ENCODE measurements around the gene SMARCB1.
A peak's percentile ranks its signal among the peaks of the same experiment; 100 is the strongest.

The SMARCB1 gene

DNA sequence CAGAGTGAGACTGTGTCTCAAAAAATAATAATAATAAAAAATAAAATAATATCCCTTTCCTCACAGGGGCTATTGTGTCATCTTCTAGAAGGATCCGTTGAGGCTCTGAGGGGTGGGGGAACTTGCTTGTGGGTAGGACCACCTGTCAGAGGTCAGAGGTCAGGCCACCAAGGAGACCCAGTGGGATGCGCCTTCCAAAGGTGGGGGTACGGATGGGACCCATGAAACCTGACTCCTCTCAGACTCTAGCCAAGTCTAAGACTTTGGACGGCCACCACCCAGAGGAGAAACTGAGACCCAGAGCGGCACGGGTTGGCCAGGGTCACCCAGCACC, 14.5 kb upstream of the SMARCB1 start:
- Histone ChIP-seq H3K4me3 (ENCODE audit: low read depth in 1 of 2, low read length in 2 of 2) (peak overlapping the region; percentile 51 to 68), H3K9ac (ENCODE audit: low read depth in 1 of 2, low read length in 2 of 2) (peak overlapping the region in 1 of 2 donors; percentile 43), H3K4me1 (ENCODE audit: control insufficient read depth in 1 of 2, insufficient read depth in 2 of 2, low read length in 2 of 2) (peaks cover 5 to 18% of the 10 kb centered on the region in 2 donors)

DNA sequence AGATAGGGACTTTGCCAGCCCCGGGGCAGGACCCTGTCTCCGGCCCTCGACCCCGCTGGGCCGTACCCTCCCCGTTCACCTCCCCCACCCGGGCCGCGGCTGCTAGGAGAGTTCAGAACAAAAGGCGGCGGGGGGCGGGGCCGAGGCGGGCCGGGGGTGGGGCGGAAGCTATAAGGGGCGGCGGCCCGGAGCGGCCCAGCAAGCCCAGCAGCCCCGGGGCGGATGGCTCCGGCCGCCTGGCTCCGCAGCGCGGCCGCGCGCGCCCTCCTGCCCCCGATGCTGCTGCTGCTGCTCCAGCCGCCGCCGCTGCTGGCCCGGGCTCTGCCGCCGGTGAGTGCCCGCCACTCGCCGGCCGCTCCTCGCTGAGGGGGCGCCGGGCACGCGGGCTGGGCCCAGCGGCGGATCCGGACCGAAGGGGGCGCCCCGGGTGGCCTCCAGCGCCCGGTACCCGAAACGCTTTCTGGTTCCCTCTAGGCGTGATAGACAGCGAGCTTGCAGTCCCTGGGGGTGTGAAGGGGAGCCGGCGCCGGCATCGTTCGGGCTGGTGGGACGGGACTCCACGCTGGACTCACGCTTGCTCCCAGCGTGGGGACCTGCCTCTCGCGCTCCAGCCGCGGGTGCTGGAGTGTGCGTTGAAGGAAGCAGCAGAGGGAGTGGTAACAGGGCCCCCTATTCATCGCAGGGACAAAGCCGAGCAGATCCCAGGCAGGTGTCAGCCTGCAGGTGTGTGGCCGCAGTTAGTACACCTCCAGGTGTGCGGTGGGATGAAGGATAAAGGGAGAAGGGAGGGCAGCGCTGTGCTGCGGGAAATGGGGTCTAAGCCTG, 13.9 kb upstream of the SMARCB1 start, which contains the start of gene MMP11:
Gene MMP11 (plus strand): TSS at position 201 of the 825 bp plus-strand sequence. CDS start 22 bp downstream, at position 223.
- peaks cover 5 to 18% of the 10 kb centered on the region in 2 donors for H3K4me1 ChIP-seq (ENCODE audit: control insufficient read depth in 1 of 2, insufficient read depth in 2 of 2, low read length in 2 of 2)
- no peaks in the 10 kb centered on the region for H3K27me3 ChIP-seq (ENCODE audit: control insufficient read depth in 1 of 2, insufficient read depth in 2 of 2, low read length in 2 of 2)
- no peak within 1 kb of the TSS for H3K27ac ChIP-seq (ENCODE audit: low read depth, low read length)
- no peaks in the 10 kb centered on the region for H3K9me3 ChIP-seq (ENCODE audit: control insufficient read depth in 1 of 2, low read length in 2 of 2)
- H3K4me3 ChIP-seq (ENCODE audit: low read depth in 1 of 2, low read length in 2 of 2): peak within 1 kb of the TSS; percentile 67 to 68
- peak within 1 kb of the TSS; percentile 36 to 66 for H3K9ac ChIP-seq (ENCODE audit: low read depth in 1 of 2, low read length in 2 of 2)
- no peaks in the 10 kb centered on the region for H3K36me3 ChIP-seq (ENCODE audit: control insufficient read depth in 1 of 2, insufficient read depth in 2 of 2, low read length in 2 of 2)

More for the DNA sequence above, 14.5 kb upstream of the SMARCB1 start:
- H3K27ac ChIP-seq (ENCODE audit: low read depth, low read length): no peak overlapping the region
- H3K9me3 ChIP-seq (ENCODE audit: control insufficient read depth in 1 of 2, low read length in 2 of 2): no peaks in the 10 kb centered on the region
- no peaks in the 10 kb centered on the region for H3K36me3 ChIP-seq (ENCODE audit: control insufficient read depth in 1 of 2, insufficient read depth in 2 of 2, low read length in 2 of 2)
- no peaks in the 10 kb centered on the region for H3K27me3 ChIP-seq (ENCODE audit: control insufficient read depth in 1 of 2, insufficient read depth in 2 of 2, low read length in 2 of 2)

DNA sequence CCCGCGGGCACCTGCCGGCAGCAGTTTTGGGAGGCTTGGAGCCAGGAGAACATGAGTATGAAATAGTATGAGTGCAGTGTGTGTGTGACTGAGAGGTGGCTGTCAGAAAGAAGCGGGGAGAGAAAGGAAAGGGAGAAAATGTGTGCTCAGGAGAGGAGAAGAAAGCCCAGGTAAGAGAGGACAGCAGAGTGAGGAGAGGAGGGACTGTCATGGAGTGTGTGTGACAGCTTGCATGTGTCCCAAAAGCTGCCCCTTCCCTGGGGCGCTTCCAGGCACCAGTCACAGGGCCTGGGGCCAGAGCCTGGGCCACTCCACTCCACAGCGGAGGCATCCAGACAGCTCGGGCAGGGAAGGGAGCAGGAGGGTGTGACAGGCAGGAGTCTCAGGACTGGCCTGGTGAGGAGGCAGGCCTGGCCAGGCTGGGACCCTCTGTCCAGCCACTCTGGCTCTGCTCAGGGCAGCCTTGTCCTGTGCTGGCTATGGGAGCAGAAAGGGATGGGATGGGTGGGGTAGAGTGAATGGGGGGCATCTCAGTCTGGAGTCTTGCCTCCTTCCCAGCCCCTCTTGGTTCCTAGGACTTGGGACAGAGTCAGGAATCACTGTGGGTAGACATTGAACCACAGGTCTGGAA, 13.2 kb upstream of the SMARCB1 start:
- Histone ChIP-seq H3K9ac (ENCODE audit: low read depth in 1 of 2, low read length in 2 of 2) (peak overlapping the region; percentile 36 to 66), H3K4me3 (ENCODE audit: low read depth in 1 of 2, low read length in 2 of 2) (peak overlapping the region; percentile 47 to 67), H3K27me3 (ENCODE audit: control insufficient read depth in 1 of 2, insufficient read depth in 2 of 2, low read length in 2 of 2) (no peaks in the 10 kb centered on the region), H3K9me3 (ENCODE audit: control insufficient read depth in 1 of 2, low read length in 2 of 2) (no peaks in the 10 kb centered on the region), H3K4me1 (ENCODE audit: control insufficient read depth in 1 of 2, insufficient read depth in 2 of 2, low read length in 2 of 2) (peaks cover 5 to 15% of the 10 kb centered on the region in 2 donors), H3K36me3 (ENCODE audit: control insufficient read depth in 1 of 2, insufficient read depth in 2 of 2, low read length in 2 of 2) (no peaks in the 10 kb centered on the region), H3K27ac (ENCODE audit: low read depth, low read length) (no peak overlapping the region)

DNA sequence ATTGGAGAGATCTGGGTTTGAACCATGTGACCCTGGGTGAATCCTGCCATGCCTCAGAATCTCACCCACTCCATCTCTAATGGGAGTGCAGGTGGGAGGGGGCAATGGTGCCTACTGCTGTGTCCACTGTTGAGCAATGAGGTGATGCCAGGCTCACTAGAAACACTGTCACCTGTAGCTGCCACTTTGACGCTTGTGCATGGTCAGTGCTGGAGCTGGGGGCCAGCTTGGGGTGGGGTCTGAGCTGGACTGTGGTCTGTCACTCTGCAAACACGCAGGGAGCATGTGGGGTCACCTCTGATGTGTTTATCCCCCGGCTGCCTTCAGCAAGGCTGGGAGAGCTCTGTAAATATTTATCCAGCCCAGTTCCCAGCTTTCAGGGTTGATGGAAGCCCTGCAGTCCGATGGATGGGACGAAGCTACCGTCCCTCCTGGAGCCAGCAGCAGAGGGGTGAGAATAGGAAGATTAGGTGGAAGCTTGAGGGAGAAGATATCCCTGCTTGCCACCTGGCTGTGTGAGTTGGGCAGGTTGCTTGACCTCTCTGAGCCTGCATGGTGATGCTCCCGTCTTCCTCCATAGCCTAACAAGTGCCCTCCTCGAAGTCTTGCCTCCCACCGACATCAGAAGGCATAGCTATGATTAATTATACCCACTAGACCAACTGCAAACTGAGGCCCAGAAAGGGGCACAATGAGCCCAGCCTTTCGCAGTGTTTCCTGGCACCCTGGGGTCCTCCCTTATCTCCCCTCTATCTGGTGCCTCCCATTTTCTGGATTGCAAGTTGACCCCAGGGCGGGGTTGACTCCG, 12.4 kb upstream of the SMARCB1 start:
- H3K27ac ChIP-seq (ENCODE audit: low read depth, low read length): no peak overlapping the region
- H3K36me3 ChIP-seq (ENCODE audit: control insufficient read depth in 1 of 2, insufficient read depth in 2 of 2, low read length in 2 of 2): no peaks in the 10 kb centered on the region
- no peak overlapping the region for H3K9ac ChIP-seq (ENCODE audit: low read depth in 1 of 2, low read length in 2 of 2)
- no peaks in the 10 kb centered on the region for H3K9me3 ChIP-seq (ENCODE audit: control insufficient read depth in 1 of 2, low read length in 2 of 2)
- H3K27me3 ChIP-seq (ENCODE audit: control insufficient read depth in 1 of 2, insufficient read depth in 2 of 2, low read length in 2 of 2): no peaks in the 10 kb centered on the region
- H3K4me1 ChIP-seq (ENCODE audit: control insufficient read depth in 1 of 2, insufficient read depth in 2 of 2, low read length in 2 of 2): peaks cover 5 to 15% of the 10 kb centered on the region in 2 donors
- no peak overlapping the region for H3K4me3 ChIP-seq (ENCODE audit: low read depth in 1 of 2, low read length in 2 of 2)

DNA sequence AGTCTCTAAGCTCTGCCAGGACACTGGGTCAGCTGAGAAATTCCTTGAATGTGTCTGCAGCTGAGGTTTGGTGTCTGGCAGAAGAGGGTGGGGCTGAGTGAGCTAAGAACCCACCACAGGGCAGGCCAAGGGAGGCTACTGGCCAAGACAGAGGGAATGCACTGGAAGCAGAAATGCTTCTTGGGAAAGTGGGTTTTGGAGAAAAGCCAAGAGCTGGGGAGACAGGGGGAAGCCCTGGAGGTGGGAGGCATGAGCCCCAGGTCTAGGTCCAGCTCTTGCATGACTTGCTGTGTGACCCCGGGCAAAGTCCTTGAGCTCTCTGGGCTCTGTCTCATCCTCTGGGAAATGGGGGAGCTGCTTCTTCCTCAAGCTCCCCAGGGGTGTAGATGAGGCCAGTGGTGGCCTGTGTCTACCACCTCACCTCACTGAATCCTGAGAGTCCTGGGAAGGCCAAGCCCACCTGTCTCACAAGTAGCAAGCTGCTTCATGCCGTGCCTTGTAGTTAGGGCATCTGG, 11.8 kb upstream of the SMARCB1 start:
- Histone ChIP-seq H3K36me3 (ENCODE audit: control insufficient read depth in 1 of 2, insufficient read depth in 2 of 2, low read length in 2 of 2) (no peaks in the 10 kb centered on the region), H3K4me1 (ENCODE audit: control insufficient read depth in 1 of 2, insufficient read depth in 2 of 2, low read length in 2 of 2) (peaks cover 5 to 15% of the 10 kb centered on the region in 2 donors), H3K27me3 (ENCODE audit: control insufficient read depth in 1 of 2, insufficient read depth in 2 of 2, low read length in 2 of 2) (no peaks in the 10 kb centered on the region), H3K9ac (ENCODE audit: low read depth in 1 of 2, low read length in 2 of 2) (no peak overlapping the region), H3K9me3 (ENCODE audit: control insufficient read depth in 1 of 2, low read length in 2 of 2) (no peaks in the 10 kb centered on the region), H3K27ac (ENCODE audit: low read depth, low read length) (no peak overlapping the region), H3K4me3 (ENCODE audit: low read depth in 1 of 2, low read length in 2 of 2) (no peak overlapping the region)

DNA sequence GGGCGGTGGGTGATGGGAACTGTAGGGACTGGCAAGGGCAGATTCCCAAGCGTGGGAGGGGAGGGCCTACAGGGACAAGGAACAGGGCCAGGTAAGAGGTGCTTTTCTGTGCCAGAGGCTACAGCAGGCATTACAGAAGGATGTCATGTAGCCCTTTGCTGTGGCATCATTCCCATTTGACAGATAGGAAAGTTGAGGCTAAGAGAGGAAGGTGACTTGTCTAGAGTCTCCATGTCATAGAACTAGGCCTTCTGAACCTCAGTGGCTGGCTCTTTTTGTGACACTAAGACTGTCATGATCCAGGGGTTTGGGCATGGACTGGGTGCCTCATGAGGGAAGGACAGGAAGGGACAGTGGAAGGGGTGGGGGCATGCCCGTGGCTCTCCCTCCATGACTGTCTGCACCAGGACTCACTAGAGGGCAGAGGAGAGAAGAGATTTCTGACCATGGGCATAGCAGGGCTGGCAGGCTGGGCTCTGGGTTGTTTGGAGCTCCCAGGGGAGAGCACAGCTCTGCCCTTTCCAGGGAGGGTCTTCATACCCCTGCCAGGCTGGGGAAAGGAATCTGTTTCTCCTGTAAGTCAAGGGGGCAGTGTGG, 10.9 kb upstream of the SMARCB1 start:
- Histone ChIP-seq H3K36me3 (ENCODE audit: control insufficient read depth in 1 of 2, insufficient read depth in 2 of 2, low read length in 2 of 2) (no peaks in the 10 kb centered on the region), H3K9ac (ENCODE audit: low read depth in 1 of 2, low read length in 2 of 2) (no peak overlapping the region), H3K27ac (ENCODE audit: low read depth, low read length) (no peak overlapping the region), H3K9me3 (ENCODE audit: control insufficient read depth in 1 of 2, low read length in 2 of 2) (no peaks in the 10 kb centered on the region), H3K4me3 (ENCODE audit: low read depth in 1 of 2, low read length in 2 of 2) (no peak overlapping the region), H3K27me3 (ENCODE audit: control insufficient read depth in 1 of 2, insufficient read depth in 2 of 2, low read length in 2 of 2) (no peaks in the 10 kb centered on the region), H3K4me1 (ENCODE audit: control insufficient read depth in 1 of 2, insufficient read depth in 2 of 2, low read length in 2 of 2) (peaks cover 5 to 15% of the 10 kb centered on the region in 2 donors)

DNA sequence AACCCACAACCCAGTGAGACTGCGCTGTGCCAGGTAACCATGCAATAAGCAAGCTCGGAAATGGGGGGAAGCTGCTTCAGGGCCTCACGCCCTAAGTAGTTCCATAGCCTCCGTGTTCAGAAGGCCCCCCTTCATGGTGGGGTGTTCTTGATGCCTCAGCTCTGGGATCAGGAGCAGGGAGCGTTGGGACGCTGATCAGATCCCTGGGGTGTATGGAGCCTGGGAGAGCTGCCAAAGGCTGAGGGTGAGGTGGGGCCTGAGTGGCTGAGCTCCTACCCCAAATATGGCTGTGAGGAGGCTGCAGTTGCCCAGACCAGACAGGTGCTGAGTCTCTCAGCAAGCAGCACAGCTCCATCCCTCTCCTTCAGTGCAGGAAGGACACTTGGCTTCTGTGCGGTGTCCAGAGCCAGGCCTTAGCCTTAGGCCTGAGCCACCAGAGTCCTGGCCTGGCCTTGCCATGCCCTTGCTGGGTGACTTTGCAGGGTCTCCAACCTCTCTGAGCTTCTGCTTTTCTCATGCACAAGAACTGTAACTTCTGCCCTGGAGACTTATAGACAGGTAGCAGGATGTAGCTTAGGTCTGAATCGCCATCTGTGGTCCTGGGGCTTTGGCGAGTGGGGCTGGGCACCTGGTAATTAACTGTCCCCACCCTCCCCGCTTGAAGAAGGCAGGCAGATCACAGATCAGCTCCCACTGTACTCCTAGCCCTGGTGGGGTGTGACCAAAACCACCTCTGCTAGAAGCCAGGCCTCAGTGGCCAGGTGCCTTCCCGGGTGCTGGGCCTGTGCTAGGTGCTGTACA, 8.8 kb upstream of the SMARCB1 start:
- Histone ChIP-seq H3K9me3 (ENCODE audit: control insufficient read depth in 1 of 2, low read length in 2 of 2) (no peaks in the 10 kb centered on the region), H3K27ac (ENCODE audit: low read depth, low read length) (no peak overlapping the region), H3K4me1 (ENCODE audit: control insufficient read depth in 1 of 2, insufficient read depth in 2 of 2, low read length in 2 of 2) (peaks cover 0 to 4% of the 10 kb centered on the region in 2 donors), H3K4me3 (ENCODE audit: low read depth in 1 of 2, low read length in 2 of 2) (no peak overlapping the region), H3K36me3 (ENCODE audit: control insufficient read depth in 1 of 2, insufficient read depth in 2 of 2, low read length in 2 of 2) (no peaks in the 10 kb centered on the region), H3K9ac (ENCODE audit: low read depth in 1 of 2, low read length in 2 of 2) (no peak overlapping the region), H3K27me3 (ENCODE audit: control insufficient read depth in 1 of 2, insufficient read depth in 2 of 2, low read length in 2 of 2) (no peaks in the 10 kb centered on the region)

DNA sequence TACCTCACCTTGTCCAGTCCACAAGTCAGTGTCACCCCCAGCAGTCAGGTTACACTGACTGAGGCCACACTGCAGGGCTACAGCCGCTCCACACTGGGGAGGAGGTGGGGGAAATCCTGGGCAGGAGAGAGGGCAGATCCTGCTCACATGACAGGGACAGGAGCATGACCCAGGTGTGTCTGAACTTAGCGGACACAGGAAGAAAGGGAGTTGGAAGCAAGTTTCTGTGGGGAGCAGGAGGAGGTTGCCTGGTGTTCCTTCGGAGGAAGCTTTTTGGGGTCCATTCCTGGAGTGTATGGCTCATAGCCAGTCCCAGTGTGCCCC, 8.2 kb upstream of the SMARCB1 start:
- Histone ChIP-seq H3K9me3 (ENCODE audit: control insufficient read depth in 1 of 2, low read length in 2 of 2) (no peaks in the 10 kb centered on the region), H3K9ac (ENCODE audit: low read depth in 1 of 2, low read length in 2 of 2) (no peak overlapping the region), H3K4me1 (ENCODE audit: control insufficient read depth in 1 of 2, insufficient read depth in 2 of 2, low read length in 2 of 2) (peaks cover 0 to under 1% of the 10 kb centered on the region in 2 donors), H3K27me3 (ENCODE audit: control insufficient read depth in 1 of 2, insufficient read depth in 2 of 2, low read length in 2 of 2) (no peaks in the 10 kb centered on the region), H3K36me3 (ENCODE audit: control insufficient read depth in 1 of 2, insufficient read depth in 2 of 2, low read length in 2 of 2) (no peaks in the 10 kb centered on the region), H3K27ac (ENCODE audit: low read depth, low read length) (no peak overlapping the region), H3K4me3 (ENCODE audit: low read depth in 1 of 2, low read length in 2 of 2) (no peak overlapping the region)

DNA sequence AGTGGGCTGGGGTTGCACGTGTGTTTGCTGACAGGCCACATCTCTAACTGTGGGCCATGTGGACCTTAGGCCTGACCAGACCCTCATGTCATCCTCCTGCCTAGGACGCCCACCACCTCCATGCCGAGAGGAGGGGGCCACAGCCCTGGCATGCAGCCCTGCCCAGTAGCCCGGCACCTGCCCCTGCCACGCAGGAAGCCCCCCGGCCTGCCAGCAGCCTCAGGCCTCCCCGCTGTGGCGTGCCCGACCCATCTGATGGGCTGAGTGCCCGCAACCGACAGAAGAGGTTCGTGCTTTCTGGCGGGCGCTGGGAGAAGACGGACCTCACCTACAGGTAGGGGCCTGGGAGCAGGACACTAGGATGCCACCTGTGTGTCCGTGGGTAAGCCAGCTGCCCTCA, 7.7 kb upstream of the SMARCB1 start:
- Histone ChIP-seq H3K9ac (ENCODE audit: low read depth in 1 of 2, low read length in 2 of 2) (no peak overlapping the region), H3K4me1 (ENCODE audit: control insufficient read depth in 1 of 2, insufficient read depth in 2 of 2, low read length in 2 of 2) (peaks cover 5 to 6% of the 10 kb centered on the region in 2 donors), H3K27me3 (ENCODE audit: control insufficient read depth in 1 of 2, insufficient read depth in 2 of 2, low read length in 2 of 2) (no peaks in the 10 kb centered on the region), H3K36me3 (ENCODE audit: control insufficient read depth in 1 of 2, insufficient read depth in 2 of 2, low read length in 2 of 2) (no peaks in the 10 kb centered on the region), H3K9me3 (ENCODE audit: control insufficient read depth in 1 of 2, low read length in 2 of 2) (no peaks in the 10 kb centered on the region), H3K4me3 (ENCODE audit: low read depth in 1 of 2, low read length in 2 of 2) (no peak overlapping the region), H3K27ac (ENCODE audit: low read depth, low read length) (no peak overlapping the region)
